ENCODE data around the gene POM121L12. TPM values are rescaled to one million over a fixed set of nuclear protein-coding genes. Genes with fewer than 3 reads are reported as not detected.

The POM121L12 gene
- total RNA-seq, 3 donors from 2014 or later (not counting 1 experiment from before 2014, with no cell fraction given), result not detected

DNA sequence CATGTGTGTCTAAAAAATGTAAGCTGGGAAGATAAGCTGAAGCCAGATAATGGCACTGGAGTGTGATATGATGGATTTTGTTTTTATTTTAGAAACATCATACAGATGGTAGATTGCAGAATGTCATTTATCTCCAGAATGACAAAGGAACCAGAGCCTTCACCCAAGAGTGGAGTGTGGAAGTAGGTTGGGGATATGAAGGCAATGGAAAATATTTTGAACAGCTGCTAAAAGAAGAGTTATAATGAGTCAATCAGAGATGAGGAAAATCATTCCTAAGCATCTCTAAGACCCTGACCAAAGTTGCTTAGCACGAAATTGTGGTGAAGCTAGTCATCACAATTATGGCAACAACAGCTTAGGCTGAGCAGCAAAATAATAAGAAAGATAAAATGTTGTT is 39.8 kb upstream of the POM121L12 start:
- intact Hi-C loops (cut with micrococcal nuclease), result no loop called here
- Histone ChIP-seq H3K27ac (ENCODE audit: low read length) (no peak overlapping the region), H3K9me3 (ENCODE audit: control insufficient read depth, insufficient read depth, low read length) (peaks cover 10% of the 10 kb centered on the region), H3K4me3 (ENCODE audit: low read length) (no peak overlapping the region), H3K27me3 (ENCODE audit: control insufficient read depth, insufficient read depth, low read length) (no peaks in the 10 kb centered on the region), H3K4me1 (ENCODE audit: control insufficient read depth, insufficient read depth, low read length) (no peaks in the 10 kb centered on the region), H3K36me3 (ENCODE audit: control insufficient read depth, insufficient read depth, low read length) (no peaks in the 10 kb centered on the region)
- TF ChIP-seq, protein P1, sequence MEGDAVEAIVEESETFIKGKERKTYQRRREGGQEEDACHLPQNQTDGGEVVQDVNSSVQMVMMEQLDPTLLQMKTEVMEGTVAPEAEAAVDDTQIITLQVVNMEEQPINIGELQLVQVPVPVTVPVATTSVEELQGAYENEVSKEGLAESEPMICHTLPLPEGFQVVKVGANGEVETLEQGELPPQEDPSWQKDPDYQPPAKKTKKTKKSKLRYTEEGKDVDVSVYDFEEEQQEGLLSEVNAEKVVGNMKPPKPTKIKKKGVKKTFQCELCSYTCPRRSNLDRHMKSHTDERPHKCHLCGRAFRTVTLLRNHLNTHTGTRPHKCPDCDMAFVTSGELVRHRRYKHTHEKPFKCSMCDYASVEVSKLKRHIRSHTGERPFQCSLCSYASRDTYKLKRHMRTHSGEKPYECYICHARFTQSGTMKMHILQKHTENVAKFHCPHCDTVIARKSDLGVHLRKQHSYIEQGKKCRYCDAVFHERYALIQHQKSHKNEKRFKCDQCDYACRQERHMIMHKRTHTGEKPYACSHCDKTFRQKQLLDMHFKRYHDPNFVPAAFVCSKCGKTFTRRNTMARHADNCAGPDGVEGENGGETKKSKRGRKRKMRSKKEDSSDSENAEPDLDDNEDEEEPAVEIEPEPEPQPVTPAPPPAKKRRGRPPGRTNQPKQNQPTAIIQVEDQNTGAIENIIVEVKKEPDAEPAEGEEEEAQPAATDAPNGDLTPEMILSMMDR (IDR thresholded peaks at IDR 0.05), result no peak
- DNase-seq (no peak), ATAC-seq (no peak)
- Mint-ChIP-seq H3K4me1 (no peaks in the 10 kb centered on the region), H3K9me3 (peaks cover 20 to 34% of the 10 kb centered on the region in 2 donors), H3K27ac (no peak overlapping the region), H3K36me3 (peaks cover 16% of the 10 kb centered on the region), H3K27me3 (ENCODE audit: low read depth in 2 of 2) (no peaks in the 10 kb centered on the region), H3K4me3 (no peak overlapping the region)
- WGBS (ENCODE audit: insufficient coverage), result 36% methylated on average over 1 of the region's 1 CpG

DNA sequence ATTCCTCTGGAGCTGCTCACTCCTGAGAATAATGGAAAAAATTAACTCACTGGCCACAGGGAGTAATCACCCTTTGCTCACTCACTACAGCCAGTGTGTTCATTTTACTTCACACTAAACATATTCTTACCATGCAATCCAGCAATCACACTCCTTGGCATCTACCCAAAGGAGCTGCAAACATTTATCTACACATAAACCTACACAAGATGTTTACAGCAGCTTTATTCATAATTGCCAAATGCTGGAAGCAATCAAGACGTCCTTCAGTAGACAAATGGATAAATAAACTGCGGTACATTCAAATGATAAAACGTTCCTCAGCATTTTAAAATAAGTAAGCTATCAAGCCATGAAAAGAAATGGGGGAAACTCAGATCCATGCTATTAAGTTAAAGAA is 34.2 kb upstream of the POM121L12 start:
- Mint-ChIP-seq H3K27me3 (ENCODE audit: low read depth in 2 of 2) (no peaks in the 10 kb centered on the region), H3K36me3 (peaks cover 7% of the 10 kb centered on the region), H3K9me3 (peaks cover 8 to 13% of the 10 kb centered on the region in 2 donors), H3K4me3 (no peak overlapping the region), H3K4me1 (no peaks in the 10 kb centered on the region), H3K27ac (no peak overlapping the region)
- DNase-seq (no peak), ATAC-seq (no peak)
- WGBS (ENCODE audit: insufficient coverage), result 85% methylated on average over 3 of the region's 3 CpGs
- no peaks in the 10 kb centered on the region for H3K27me3 ChIP-seq (ENCODE audit: control insufficient read depth, insufficient read depth, low read length)
- no peaks in the 10 kb centered on the region for H3K36me3 ChIP-seq (ENCODE audit: control insufficient read depth, insufficient read depth, low read length)
- H3K4me1 ChIP-seq (ENCODE audit: control insufficient read depth, insufficient read depth, low read length), result no peaks in the 10 kb centered on the region
- H3K4me3 ChIP-seq (ENCODE audit: low read length), result no peak overlapping the region
- no peak overlapping the region for H3K27ac ChIP-seq (ENCODE audit: low read length)
- TF ChIP-seq, protein P1 (IDR thresholded peaks at IDR 0.05), result no peak
- intact Hi-C loops (cut with micrococcal nuclease), result no loop called here
- peaks cover 19% of the 10 kb centered on the region for H3K9me3 ChIP-seq (ENCODE audit: control insufficient read depth, insufficient read depth, low read length)

DNA sequence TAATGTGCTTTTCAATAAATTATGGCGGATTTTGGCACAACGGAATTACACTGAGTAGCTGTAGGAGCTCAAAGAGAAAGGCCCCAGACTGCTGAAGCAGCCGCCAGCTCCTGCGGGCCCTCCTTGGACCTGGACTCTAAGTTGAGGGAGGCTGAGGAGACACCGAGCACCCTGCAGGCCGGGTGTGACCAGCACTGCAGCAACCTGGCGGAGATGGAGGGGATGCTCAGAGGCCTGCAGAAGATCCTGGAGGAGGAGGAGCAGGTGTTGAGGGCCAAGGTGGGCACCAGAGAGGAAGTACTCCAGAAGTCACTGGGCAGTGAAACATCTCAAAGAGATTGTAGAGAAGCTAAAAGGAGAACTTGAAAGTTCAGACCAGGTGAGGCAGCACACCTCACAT is 33.0 kb upstream of the POM121L12 start:
- TF ChIP-seq, protein P1 (IDR thresholded peaks at IDR 0.05), result no peak
- no peak overlapping the region for H3K27ac Mint-ChIP-seq
- H3K4me3 Mint-ChIP-seq, result no peak overlapping the region
- no peak for DNase-seq
- H3K36me3 Mint-ChIP-seq, result peaks cover 7% of the 10 kb centered on the region
- H3K4me1 Mint-ChIP-seq, result no peaks in the 10 kb centered on the region
- no peaks in the 10 kb centered on the region for H3K27me3 Mint-ChIP-seq (ENCODE audit: low read depth in 2 of 2)
- peaks cover 25% of the 10 kb centered on the region for H3K9me3 ChIP-seq (ENCODE audit: control insufficient read depth, insufficient read depth, low read length)
- no peak overlapping the region for H3K4me3 ChIP-seq (ENCODE audit: low read length)
- no peak for ATAC-seq
- intact Hi-C loops (cut with micrococcal nuclease), result no loop called here
- peaks cover 10 to 17% of the 10 kb centered on the region in 2 donors for H3K9me3 Mint-ChIP-seq
- H3K36me3 ChIP-seq (ENCODE audit: control insufficient read depth, insufficient read depth, low read length), result no peaks in the 10 kb centered on the region
- H3K4me1 ChIP-seq (ENCODE audit: control insufficient read depth, insufficient read depth, low read length), result no peaks in the 10 kb centered on the region
- 75% methylated on average over 7 of the region's 7 CpGs for WGBS (ENCODE audit: insufficient coverage)
- no peak overlapping the region for H3K27ac ChIP-seq (ENCODE audit: low read length)
- H3K27me3 ChIP-seq (ENCODE audit: control insufficient read depth, insufficient read depth, low read length), result no peaks in the 10 kb centered on the region
